ENCODE data around the gene SHISA2.

The SHISA2 gene

DNA sequence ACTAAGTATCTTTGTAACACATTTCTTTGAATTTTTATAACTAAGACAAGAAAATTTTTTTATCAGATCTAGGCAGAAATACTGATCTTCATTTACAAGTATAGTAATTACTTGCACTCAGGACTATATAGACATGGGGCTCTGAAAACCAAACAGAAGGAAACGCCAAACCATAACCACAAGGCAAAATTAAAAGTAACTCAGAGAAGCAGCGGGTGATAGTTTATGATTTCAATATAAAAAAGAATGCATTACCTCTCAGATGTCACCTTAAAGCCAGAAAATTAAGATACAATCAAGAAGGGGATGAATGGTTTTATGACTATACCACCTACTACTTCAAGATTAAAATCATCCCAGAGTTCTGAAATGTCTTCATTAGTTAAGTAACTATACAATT, 6.7 kb downstream of the SHISA2 start:
- H3K36me3 ChIP-seq = no peaks in the 10 kb centered on the region
- H3K27ac ChIP-seq = no peak overlapping the region
- peaks cover 14% of the 10 kb centered on the region for H3K27me3 ChIP-seq (ENCODE audit: insufficient read depth, low read depth, severe bottlenecking)
- DNase-seq = no peak
- no peaks in the 10 kb centered on the region for H3K9me3 ChIP-seq (ENCODE audit: severe bottlenecking)
- no peak overlapping the region for H3K4me3 ChIP-seq (ENCODE audit: low read depth, low read length)
- TF ChIP-seq, protein P1, sequence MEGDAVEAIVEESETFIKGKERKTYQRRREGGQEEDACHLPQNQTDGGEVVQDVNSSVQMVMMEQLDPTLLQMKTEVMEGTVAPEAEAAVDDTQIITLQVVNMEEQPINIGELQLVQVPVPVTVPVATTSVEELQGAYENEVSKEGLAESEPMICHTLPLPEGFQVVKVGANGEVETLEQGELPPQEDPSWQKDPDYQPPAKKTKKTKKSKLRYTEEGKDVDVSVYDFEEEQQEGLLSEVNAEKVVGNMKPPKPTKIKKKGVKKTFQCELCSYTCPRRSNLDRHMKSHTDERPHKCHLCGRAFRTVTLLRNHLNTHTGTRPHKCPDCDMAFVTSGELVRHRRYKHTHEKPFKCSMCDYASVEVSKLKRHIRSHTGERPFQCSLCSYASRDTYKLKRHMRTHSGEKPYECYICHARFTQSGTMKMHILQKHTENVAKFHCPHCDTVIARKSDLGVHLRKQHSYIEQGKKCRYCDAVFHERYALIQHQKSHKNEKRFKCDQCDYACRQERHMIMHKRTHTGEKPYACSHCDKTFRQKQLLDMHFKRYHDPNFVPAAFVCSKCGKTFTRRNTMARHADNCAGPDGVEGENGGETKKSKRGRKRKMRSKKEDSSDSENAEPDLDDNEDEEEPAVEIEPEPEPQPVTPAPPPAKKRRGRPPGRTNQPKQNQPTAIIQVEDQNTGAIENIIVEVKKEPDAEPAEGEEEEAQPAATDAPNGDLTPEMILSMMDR (IDR thresholded peaks at IDR 0.05; ENCODE audit: low read depth, low read length) = no peak

DNA sequence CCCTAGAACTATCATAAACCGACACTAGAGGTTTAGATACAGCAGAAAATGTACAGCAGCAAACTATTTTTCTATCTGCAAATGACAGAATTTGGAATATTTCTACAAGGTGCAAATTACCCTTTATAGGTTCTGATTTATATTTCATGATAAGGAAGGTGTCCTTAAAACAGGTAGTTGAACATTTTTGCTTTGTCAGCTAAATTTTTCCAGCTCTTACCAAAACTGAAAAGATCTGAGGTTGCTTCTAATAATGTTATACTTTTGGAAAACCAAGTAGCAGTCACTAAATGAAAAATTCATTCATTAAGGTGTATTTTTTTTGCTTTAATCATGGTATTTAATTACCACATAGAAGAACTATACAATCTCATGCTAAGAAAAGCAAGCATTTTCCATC, 9.0 kb downstream of the SHISA2 start:
- no peak for DNase-seq
- TF ChIP-seq, protein P1 (IDR thresholded peaks at IDR 0.05; ENCODE audit: low read depth, low read length) = no peak

DNA sequence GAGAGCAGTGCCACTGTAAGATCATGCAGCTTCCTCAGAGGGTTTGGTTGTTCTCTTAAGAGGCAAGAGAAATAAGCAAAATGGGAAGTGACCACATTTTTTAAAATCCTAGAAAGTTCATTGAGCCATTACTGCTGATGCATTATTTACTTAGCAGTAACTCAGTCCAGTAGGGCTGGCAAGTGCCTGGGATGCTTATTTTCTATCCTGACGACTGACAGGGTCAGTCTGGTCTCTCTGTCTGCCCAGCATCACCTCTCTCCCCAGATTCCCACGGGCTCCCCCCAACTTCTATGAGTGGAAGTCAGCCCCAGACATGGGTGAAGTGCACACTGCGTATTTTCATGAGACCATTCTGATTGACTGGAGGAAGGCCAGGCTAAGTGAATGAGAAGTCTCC, 10.4 kb downstream of the SHISA2 start:
- Histone ChIP-seq H3K4me3 (ENCODE audit: low read depth, low read length) (no peak overlapping the region), H3K27me3 (ENCODE audit: insufficient read depth, low read depth, severe bottlenecking) (no peaks in the 10 kb centered on the region), H3K27ac (no peak overlapping the region), H3K9me3 (ENCODE audit: severe bottlenecking) (no peaks in the 10 kb centered on the region), H3K36me3 (no peaks in the 10 kb centered on the region)
- DNase-seq = no peak
- TF ChIP-seq, protein P1 (IDR thresholded peaks at IDR 0.05; ENCODE audit: low read depth, low read length) = no peak

More for the DNA sequence above, 9.0 kb downstream of the SHISA2 start:
- no peaks in the 10 kb centered on the region for H3K27me3 ChIP-seq (ENCODE audit: insufficient read depth, low read depth, severe bottlenecking)
- H3K4me3 ChIP-seq (ENCODE audit: low read depth, low read length) = no peak overlapping the region
- no peak overlapping the region for H3K27ac ChIP-seq
- H3K36me3 ChIP-seq = no peaks in the 10 kb centered on the region
- no peaks in the 10 kb centered on the region for H3K9me3 ChIP-seq (ENCODE audit: severe bottlenecking)

DNA sequence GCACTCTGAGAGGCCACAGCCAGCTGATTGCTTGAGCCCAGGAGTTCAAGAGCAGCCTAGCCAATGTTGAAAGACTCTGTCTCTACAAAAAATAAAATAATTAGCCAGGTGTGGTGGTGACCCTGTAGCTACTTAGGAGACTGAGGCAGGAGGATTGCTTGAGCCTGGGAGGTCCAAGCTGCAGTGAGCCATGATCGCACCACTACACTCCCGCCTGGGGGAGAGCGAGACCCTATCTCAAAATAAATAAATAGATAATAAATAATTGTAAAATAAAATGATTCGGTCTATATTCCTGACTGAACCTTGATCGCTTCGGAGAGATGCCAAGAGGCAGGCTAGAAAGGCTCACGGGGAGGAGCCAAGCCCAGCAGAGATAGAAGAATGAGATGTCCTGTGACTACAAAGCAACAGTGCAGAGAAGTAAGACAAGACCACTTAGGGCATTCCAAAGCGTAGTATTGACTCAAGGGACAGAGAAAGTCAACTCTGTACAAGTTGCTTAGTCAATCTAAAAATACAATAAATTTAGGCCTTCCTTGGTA, 12.8 kb downstream of the SHISA2 start:
- Histone ChIP-seq H3K27ac (no peak overlapping the region), H3K4me3 (ENCODE audit: low read depth, low read length) (no peak overlapping the region), H3K27me3 (ENCODE audit: insufficient read depth, low read depth, severe bottlenecking) (no peaks in the 10 kb centered on the region), H3K36me3 (no peaks in the 10 kb centered on the region), H3K9me3 (ENCODE audit: severe bottlenecking) (peaks cover 6% of the 10 kb centered on the region)
- no peak for DNase-seq
- TF ChIP-seq, protein P1 (IDR thresholded peaks at IDR 0.05; ENCODE audit: low read depth, low read length) = no peak

DNA sequence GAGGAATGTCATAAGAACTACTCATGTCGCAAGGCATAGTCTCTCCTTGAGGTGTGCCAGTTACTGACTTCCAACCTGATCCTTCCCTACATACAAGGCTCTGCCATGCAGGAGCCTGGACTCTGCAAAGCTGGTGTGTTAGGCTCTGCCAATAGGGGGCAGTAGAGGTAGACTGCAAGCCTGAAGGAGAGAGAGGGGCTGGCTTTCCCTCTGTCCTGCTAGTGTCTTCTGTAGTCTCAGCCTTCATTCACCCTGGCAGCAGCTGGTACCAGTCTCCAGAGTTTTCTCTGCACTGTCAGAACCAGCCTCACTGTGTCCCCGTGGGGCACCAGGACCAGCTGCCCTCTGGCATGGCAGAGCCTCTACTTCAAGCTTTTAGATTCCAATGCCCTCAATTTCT, 14.5 kb downstream of the SHISA2 start:
- DNase-seq = peak; percentile 69
- H3K9me3 ChIP-seq (ENCODE audit: severe bottlenecking) = peaks cover 6% of the 10 kb centered on the region
- H3K27me3 ChIP-seq (ENCODE audit: insufficient read depth, low read depth, severe bottlenecking) = no peaks in the 10 kb centered on the region

More for the DNA sequence above, 14.5 kb downstream of the SHISA2 start:
- TF ChIP-seq, protein P1 (IDR thresholded peaks at IDR 0.05; ENCODE audit: low read depth, low read length) = peak; percentile 98
- H3K27ac ChIP-seq = no peak overlapping the region
- no peaks in the 10 kb centered on the region for H3K36me3 ChIP-seq
- no peak overlapping the region for H3K4me3 ChIP-seq (ENCODE audit: low read depth, low read length)

All from WERI-Rb-1 (cell line).